Cardiac muscle cell (in vitro differentiated cells and primary cell): ENCODE measurements around the gene IER5. TPM values are rescaled to one million over a fixed set of nuclear protein-coding genes. Genes with fewer than 3 reads are reported as not detected.

Source experiments
- DNase-seq, 2 donors: peaks; one replicate each; pipeline versions ENCODE4 v3.0.0 to v3.0.0-alpha.2; 2010 to 2017; ENCODE audit warnings: low read depth in 1 of 2, low spot score in 1 of 2
- H3K27ac ChIP-seq: fragments of 200-600 bp; sonication (generic); 2 replicates; pipeline ENCODE4 v1.5.1; 2016
- H3K27me3 ChIP-seq: fragments of 200-600 bp; sonication (generic); 2 replicates; pipeline ENCODE4 v1.6.0; 2016; ENCODE audit warnings: control low read depth
- H3K36me3 ChIP-seq: fragments of 200-600 bp; sonication (generic); 2 replicates; pipeline ENCODE4 v1.5.1; 2016; ENCODE audit warnings: control low read depth
- H3K4me1 ChIP-seq: fragments of 200-600 bp; sonication (generic); 2 replicates; pipeline ENCODE4 v1.8.1; 2017; ENCODE audit warnings: low read depth, mild to moderate bottlenecking, mixed run types
- H3K4me3 ChIP-seq: fragments of 200-600 bp; sonication (generic); 2 replicates; pipeline ENCODE4 v1.5.1; 2016; ENCODE audit warnings: mild to moderate bottlenecking
- H3K9me3 ChIP-seq: fragments of 200-600 bp; sonication (generic); 2 replicates; pipeline ENCODE4 v1.5.1; 2017; ENCODE audit warnings: low read depth, mild to moderate bottlenecking, control low read depth
- CTCF ChIP-seq: IDR thresholded peaks from 2 replicates; pipeline ENCODE4 v1.5.1; 2012; ENCODE audit warnings: low read depth, mild to moderate bottlenecking, low read length
- polyA plus RNA-seq: library from polyadenylated mRNA; unstranded; fragments of >200 nt; fragmentation: Nextera tagmentation; extraction: Ambion mirVana; gene quantifications from 2 replicates; pipeline ENCODE4 v1.2.1, GENCODE V29; 2016
- total RNA-seq: library from RNA; depleted of rRNA; stranded (reverse); fragments of >200 nt; gene quantifications from 2 replicates; pipeline ENCODE4 v1.2.3, GENCODE V29; 2016

Gene IER5
- total and polyA plus RNA-seq, 2 experiments from 2014 or later, result 7.8 to 15.2 TPM

GRCh38 chr1:181101581-181102226 lies 13.2 kb downstream of the IER5 start:
- Histone ChIP-seq H3K27ac (no peak overlapping the region), H3K36me3 (no peaks in the 10 kb centered on the region), H3K4me1 (peaks cover 36% of the 10 kb centered on the region), H3K9me3 (no peaks in the 10 kb centered on the region), H3K4me3 (no peak overlapping the region), H3K27me3 (peaks cover 5% of the 10 kb centered on the region)
- TF ChIP-seq CTCF, result no peak
- DNase-seq, result peak in 1 of 2 donors; percentile 75

GRCh38 chr1:181102841-181103240 lies 14.3 kb downstream of the IER5 start:
- no peak for DNase-seq
- Histone ChIP-seq H3K4me1 (peaks cover 36% of the 10 kb centered on the region), H3K4me3 (no peak overlapping the region), H3K36me3 (no peaks in the 10 kb centered on the region), H3K27ac (no peak overlapping the region), H3K9me3 (no peaks in the 10 kb centered on the region), H3K27me3 (peaks cover 5% of the 10 kb centered on the region)
- TF ChIP-seq CTCF, result no peak

GRCh38 chr1:181103399-181103798 lies 14.9 kb downstream of the IER5 start:
- peaks cover 5% of the 10 kb centered on the region for H3K27me3 ChIP-seq
- H3K36me3 ChIP-seq, result no peaks in the 10 kb centered on the region
- TF ChIP-seq CTCF, result no peak
- peaks cover 36% of the 10 kb centered on the region for H3K4me1 ChIP-seq
- DNase-seq, result no peak
- no peak overlapping the region for H3K27ac ChIP-seq
- no peaks in the 10 kb centered on the region for H3K9me3 ChIP-seq
- H3K4me3 ChIP-seq, result no peak overlapping the region

- Histone ChIP-seq H3K27me3 (peaks cover 7% of the 10 kb centered on the region), H3K4me1 (peaks cover 31% of the 10 kb centered on the region), H3K27ac (peak overlapping the region; percentile 40), H3K9me3 (no peaks in the 10 kb centered on the region), H3K36me3 (no peaks in the 10 kb centered on the region), H3K4me3 (peak overlapping the region; percentile 70)
- no peak for TF ChIP-seq CTCF
- DNase-seq, result peak in 1 of 2 donors; percentile 36
Measured at GRCh38 chr1:181104042-181104789, 15.7 kb downstream of the IER5 start.

GRCh38 chr1:181104790-181105133 lies 16.3 kb downstream of the IER5 start:
- Histone ChIP-seq H3K27ac (peak overlapping the region; percentile 40), H3K27me3 (peaks cover 8% of the 10 kb centered on the region), H3K9me3 (no peaks in the 10 kb centered on the region), H3K4me3 (peak overlapping the region; percentile 70), H3K4me1 (peaks cover 26% of the 10 kb centered on the region), H3K36me3 (no peaks in the 10 kb centered on the region)
- DNase-seq, result peak in 1 of 2 donors; percentile 67
- peak; percentile 19 for TF ChIP-seq CTCF
